ENCODE results near the gene NR2F2. TPM values are rescaled to one million over a fixed set of nuclear protein-coding genes. Genes with fewer than 3 reads are reported as not detected.
A peak's percentile ranks its signal among the peaks of the same experiment; 100 is the strongest.

Gene NR2F2
- total and polyA plus RNA-seq, 9 donors, result 11.3 to 71.4 (median 49.8) TPM

DNA sequence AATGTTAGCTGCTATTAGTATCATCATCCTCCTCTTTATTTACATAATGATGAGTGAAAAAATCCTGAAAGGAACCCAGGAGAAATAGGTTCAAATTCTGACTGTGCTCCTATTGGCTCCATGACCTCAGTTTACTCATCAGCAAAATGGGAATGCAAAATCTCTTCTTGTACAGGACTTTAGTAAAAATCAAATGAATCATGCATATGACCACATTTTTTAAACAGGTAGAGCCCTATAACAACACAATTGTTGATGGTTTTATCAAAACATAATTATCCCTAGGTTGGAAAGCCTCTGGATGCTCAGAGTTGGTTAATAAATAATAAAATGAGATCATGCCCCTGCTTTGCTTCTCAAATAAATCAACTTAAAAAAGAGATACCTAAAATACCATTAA, 16.0 kb upstream of the NR2F2 start:
- Histone ChIP-seq H3K4me3 (ENCODE audit: low read length) (no peak overlapping the region), H3K9me3 (replicated peaks; ENCODE audit: control insufficient read depth, low read depth, low read length) (no peaks in the 10 kb centered on the region), H3K27me3 (ENCODE audit: control insufficient read depth, insufficient read depth, low read length) (peaks cover 3% of the 10 kb centered on the region), H3K36me3 (ENCODE audit: control insufficient read depth, insufficient read depth, low read length) (no peaks in the 10 kb centered on the region), H3K27ac (ENCODE audit: low read length) (no peak overlapping the region), H3K4me1 (ENCODE audit: control insufficient read depth, insufficient read depth, low read length) (no peaks in the 10 kb centered on the region)
- no peak for DNase-seq

DNA sequence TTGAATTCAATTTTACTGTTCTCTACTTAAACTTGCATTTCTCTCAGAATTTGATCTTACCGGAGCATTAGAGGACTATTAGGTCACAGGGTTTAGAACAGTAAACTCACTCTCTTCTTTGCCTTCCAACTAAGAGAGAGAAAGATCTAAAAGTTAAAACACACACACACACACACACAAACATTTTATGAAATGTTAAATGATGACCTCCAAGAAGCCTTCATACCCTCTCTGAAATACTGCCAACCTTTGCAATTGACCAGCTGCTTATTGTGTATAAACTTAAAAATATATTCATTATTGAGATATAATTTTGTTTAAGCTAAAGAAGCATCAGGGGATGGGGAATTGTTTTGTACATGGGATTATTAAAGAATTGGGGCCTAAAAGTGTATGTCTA, 15.5 kb upstream of the NR2F2 start:
- peaks cover 3% of the 10 kb centered on the region for H3K27me3 ChIP-seq (ENCODE audit: control insufficient read depth, insufficient read depth, low read length)
- H3K4me1 ChIP-seq (ENCODE audit: control insufficient read depth, insufficient read depth, low read length), result no peaks in the 10 kb centered on the region
- DNase-seq, result no peak
- H3K36me3 ChIP-seq (ENCODE audit: control insufficient read depth, insufficient read depth, low read length), result no peaks in the 10 kb centered on the region
- H3K9me3 ChIP-seq (replicated peaks; ENCODE audit: control insufficient read depth, low read depth, low read length), result no peaks in the 10 kb centered on the region
- H3K4me3 ChIP-seq (ENCODE audit: low read length), result no peak overlapping the region
- no peak overlapping the region for H3K27ac ChIP-seq (ENCODE audit: low read length)
- no CpG with 5 or more reads among the region's 1 CpG for WGBS (ENCODE audit: insufficient coverage)

DNA sequence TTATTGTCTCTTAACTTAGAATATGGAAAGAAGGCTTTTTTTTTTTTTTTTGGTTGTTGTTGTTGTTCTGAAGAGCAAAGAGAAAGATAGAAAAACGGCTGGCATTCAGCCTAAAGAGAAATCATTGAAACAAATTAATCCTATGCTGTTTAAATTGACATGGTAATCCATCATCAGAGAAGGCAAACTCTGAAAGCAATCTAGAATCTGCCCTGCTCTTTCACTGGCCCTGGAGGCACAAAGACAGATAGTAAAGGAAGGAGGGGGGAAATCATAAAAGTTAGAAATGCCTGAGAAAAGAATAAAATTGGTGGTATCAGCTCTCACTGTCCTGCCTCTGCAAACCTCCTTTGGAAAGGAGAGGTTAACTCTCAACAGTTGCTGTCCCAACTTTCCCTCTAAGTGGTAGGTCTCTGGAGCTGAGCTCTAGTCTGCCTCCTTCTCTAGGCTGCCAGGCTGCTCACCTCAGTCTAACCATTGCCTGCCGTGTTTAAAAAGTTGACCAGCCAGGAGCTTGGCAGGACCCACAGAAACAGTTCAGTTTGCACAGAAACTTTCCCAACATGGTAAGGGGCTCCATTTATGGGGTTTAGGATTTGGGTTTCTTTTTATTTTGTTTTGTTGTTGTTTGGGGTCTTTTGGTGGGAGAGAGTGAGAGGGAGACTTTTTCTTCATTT, 13.4 kb upstream of the NR2F2 start:
- peaks cover 16% of the 10 kb centered on the region for H3K4me1 ChIP-seq (ENCODE audit: control insufficient read depth, insufficient read depth, low read length)
- H3K36me3 ChIP-seq (ENCODE audit: control insufficient read depth, insufficient read depth, low read length), result no peaks in the 10 kb centered on the region
- H3K9me3 ChIP-seq (replicated peaks; ENCODE audit: control insufficient read depth, low read depth, low read length), result no peaks in the 10 kb centered on the region
- DNase-seq, result no peak
- no CpG with 5 or more reads among the region's 2 CpGs for WGBS (ENCODE audit: insufficient coverage)
- H3K27ac ChIP-seq (ENCODE audit: low read length), result no peak overlapping the region
- H3K4me3 ChIP-seq (ENCODE audit: low read length), result no peak overlapping the region
- H3K27me3 ChIP-seq (ENCODE audit: control insufficient read depth, insufficient read depth, low read length), result peaks cover 19% of the 10 kb centered on the region

DNA sequence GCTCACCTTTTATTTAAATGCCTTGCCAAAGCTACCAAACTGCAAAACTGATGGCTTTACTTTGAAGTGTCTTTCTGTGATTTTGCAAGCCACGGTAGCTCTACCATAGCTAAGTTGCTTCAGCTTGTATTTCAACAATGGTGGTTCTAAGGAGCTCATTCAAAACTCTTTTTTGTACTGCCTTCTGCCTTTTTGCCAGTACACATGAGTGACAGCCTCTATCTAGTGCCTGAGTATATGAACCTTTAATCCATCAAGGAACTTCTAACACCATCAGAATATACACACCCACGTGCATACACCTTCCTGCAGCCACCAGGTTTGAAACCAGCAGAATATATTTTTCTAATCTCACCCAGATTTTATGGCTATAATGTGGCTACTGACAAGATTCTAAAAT, 10.4 kb upstream of the NR2F2 start:
- no peak overlapping the region for H3K27ac ChIP-seq (ENCODE audit: low read length)
- H3K36me3 ChIP-seq (ENCODE audit: control insufficient read depth, insufficient read depth, low read length), result no peaks in the 10 kb centered on the region
- H3K4me3 ChIP-seq (ENCODE audit: low read length), result no peak overlapping the region
- no peaks in the 10 kb centered on the region for H3K9me3 ChIP-seq (replicated peaks; ENCODE audit: control insufficient read depth, low read depth, low read length)
- peaks cover 27% of the 10 kb centered on the region for H3K4me1 ChIP-seq (ENCODE audit: control insufficient read depth, insufficient read depth, low read length)
- peaks cover 43% of the 10 kb centered on the region for H3K27me3 ChIP-seq (ENCODE audit: control insufficient read depth, insufficient read depth, low read length)
- WGBS (ENCODE audit: insufficient coverage), result 88% methylated on average over 1 of the region's 2 CpGs
- DNase-seq, result no peak

DNA sequence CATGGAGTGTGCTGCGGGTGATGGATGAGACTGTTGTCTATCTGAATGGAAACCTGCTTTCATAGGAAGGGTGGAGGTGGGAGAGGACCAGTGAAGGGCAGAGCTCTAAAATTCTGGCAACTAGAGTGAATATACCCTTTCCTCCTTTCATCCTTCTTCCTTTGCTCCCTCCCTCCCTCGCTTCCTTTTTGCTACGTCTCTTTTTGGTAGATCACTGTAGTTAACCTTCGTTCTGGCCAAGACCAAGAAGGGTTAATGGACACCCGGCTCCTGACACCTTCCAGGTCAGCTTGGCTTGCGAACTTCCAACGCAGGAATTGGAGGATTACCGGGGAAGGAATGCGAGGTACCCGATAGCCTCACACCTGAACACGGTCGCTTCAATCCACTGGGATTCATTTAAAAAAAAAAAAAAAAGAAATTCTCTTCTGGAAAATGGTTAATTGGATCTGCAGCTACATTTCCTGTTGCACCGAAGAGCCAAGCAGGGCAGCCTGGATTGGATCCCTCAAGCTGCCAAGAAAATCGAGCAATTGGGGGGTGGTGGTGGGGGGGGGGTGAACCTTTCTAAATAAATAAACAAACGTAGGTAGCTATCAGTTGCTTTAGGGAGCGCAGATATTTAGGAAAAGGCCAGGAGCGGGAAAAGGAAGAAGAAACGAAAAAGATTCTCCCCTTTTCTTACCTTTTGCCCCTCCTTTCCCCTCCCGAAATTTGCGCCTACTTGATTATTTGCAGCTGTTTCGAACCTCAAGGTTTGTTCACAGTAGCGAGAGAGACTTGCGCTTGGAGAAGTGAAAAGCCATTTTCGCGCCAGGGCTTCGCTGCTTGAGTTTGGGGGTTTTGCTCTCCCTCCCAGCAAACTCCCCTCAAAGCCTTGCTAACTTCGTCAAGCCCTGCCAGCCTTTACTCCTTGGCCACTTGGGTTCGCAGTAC, 9.5 kb upstream of the NR2F2 start:
- H3K27me3 ChIP-seq (ENCODE audit: control insufficient read depth, insufficient read depth, low read length), result peaks cover 50% of the 10 kb centered on the region
- peak overlapping the region; percentile 78 for H3K27ac ChIP-seq (ENCODE audit: low read length)
- no peaks in the 10 kb centered on the region for H3K9me3 ChIP-seq (replicated peaks; ENCODE audit: control insufficient read depth, low read depth, low read length)
- peak; percentile 76 for DNase-seq
- H3K4me1 ChIP-seq (ENCODE audit: control insufficient read depth, insufficient read depth, low read length), result peaks cover 32% of the 10 kb centered on the region
- H3K36me3 ChIP-seq (ENCODE audit: control insufficient read depth, insufficient read depth, low read length), result no peaks in the 10 kb centered on the region
- 21% methylated on average over 10 of the region's 28 CpGs for WGBS (ENCODE audit: insufficient coverage)
- H3K4me3 ChIP-seq (ENCODE audit: low read length), result peak overlapping the region; percentile 50

DNA sequence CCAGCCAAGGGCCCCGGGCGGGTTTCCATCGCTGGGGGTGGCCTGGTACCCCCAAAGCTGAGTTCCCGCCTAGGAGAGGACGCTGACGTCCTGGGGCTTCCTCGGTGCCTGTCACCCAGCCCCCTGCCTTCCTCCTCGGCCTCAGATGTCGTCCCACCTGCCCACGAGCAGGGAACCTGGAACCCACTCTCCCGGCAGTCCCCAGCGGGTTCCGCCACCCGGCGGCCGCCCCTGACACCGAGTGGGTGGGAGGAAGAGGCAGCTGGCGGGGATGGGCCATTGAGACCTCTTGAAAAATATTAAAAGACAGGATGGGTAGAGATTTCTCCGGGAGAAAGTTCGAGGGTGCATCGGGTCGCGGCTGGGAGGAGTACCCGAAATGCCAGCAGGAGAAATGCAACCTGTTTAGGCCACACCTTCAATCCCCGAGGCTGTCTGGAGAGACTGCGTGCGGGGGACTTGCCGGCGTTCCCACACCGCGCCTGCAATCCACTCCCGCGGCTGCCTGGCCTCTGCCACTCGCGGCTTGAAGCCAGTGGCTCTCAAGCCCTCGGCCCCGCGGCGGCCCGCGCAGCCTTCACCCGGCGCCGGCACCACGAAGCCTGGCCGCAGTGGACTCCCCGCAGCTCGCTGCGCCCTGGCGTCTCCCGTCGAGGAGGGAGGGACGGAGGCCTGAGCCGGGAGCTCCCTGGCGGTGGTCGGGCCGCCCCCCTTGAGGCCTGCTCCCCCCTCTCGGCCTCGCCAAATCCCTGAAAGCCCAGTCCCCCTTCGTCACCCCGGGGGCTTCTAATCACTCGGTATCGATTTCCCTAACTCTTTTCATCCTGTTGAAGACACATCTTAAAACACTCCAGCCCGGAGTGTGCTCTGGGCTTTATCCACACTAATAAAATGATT, 8.6 kb upstream of the NR2F2 start:
- 3% methylated on average over 57 of the region's 64 CpGs for WGBS (ENCODE audit: insufficient coverage)
- H3K27ac ChIP-seq (ENCODE audit: low read length), result peak overlapping the region; percentile 81
- peak overlapping the region; percentile 50 for H3K4me3 ChIP-seq (ENCODE audit: low read length)
- peaks cover 53% of the 10 kb centered on the region for H3K27me3 ChIP-seq (ENCODE audit: control insufficient read depth, insufficient read depth, low read length)
- no peaks in the 10 kb centered on the region for H3K9me3 ChIP-seq (replicated peaks; ENCODE audit: control insufficient read depth, low read depth, low read length)
- no peaks in the 10 kb centered on the region for H3K36me3 ChIP-seq (ENCODE audit: control insufficient read depth, insufficient read depth, low read length)
- DNase-seq, result peak; percentile 55
- H3K4me1 ChIP-seq (ENCODE audit: control insufficient read depth, insufficient read depth, low read length), result peaks cover 32% of the 10 kb centered on the region

DNA sequence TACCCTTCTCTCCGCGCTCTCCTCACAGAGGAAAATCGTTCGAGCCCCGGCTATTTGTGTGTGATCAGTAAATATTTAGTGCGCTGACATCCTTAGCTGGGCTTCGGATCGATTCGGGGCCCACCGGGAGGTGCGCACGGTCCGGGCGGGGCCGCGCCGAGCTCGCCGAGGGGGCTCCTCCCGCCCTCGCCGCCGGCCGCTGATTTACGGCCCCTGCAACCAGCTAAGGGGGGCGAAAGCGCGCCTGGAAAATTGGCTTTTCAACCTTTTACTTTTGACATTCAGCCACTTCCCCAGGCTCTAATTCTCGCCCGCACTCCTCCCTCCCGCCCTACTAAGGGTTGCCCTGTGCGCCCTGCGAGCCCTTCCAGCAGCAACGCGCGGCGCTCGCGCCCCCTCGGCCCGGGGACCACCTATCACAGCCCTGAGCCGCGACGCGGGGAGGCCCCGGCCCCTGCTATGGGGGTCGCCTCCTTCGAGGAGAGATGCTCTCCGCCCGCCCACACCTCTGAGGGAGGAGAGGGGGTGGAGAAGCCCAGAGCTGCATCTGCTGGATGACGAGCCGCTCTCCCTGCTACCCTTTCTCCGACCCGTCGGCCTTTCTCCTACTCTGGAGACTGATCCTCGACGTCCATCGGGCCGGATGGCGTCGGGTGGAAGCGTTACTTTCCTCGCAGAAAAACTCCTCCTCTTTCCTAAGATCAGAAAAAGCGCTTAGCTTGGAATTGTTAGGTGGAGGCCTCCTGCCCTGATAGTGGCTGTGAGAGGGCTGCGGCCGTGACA, 7.8 kb upstream of the NR2F2 start:
- 10% methylated on average over 35 of the region's 66 CpGs for WGBS (ENCODE audit: insufficient coverage)
- Histone ChIP-seq H3K4me3 (ENCODE audit: low read length) (peak overlapping the region; percentile 50), H3K4me1 (ENCODE audit: control insufficient read depth, insufficient read depth, low read length) (peaks cover 34% of the 10 kb centered on the region), H3K27ac (ENCODE audit: low read length) (peak overlapping the region; percentile 81), H3K36me3 (ENCODE audit: control insufficient read depth, insufficient read depth, low read length) (no peaks in the 10 kb centered on the region), H3K27me3 (ENCODE audit: control insufficient read depth, insufficient read depth, low read length) (peaks cover 50% of the 10 kb centered on the region), H3K9me3 (replicated peaks; ENCODE audit: control insufficient read depth, low read depth, low read length) (no peaks in the 10 kb centered on the region)
- DNase-seq, result peak; percentile 70

DNA sequence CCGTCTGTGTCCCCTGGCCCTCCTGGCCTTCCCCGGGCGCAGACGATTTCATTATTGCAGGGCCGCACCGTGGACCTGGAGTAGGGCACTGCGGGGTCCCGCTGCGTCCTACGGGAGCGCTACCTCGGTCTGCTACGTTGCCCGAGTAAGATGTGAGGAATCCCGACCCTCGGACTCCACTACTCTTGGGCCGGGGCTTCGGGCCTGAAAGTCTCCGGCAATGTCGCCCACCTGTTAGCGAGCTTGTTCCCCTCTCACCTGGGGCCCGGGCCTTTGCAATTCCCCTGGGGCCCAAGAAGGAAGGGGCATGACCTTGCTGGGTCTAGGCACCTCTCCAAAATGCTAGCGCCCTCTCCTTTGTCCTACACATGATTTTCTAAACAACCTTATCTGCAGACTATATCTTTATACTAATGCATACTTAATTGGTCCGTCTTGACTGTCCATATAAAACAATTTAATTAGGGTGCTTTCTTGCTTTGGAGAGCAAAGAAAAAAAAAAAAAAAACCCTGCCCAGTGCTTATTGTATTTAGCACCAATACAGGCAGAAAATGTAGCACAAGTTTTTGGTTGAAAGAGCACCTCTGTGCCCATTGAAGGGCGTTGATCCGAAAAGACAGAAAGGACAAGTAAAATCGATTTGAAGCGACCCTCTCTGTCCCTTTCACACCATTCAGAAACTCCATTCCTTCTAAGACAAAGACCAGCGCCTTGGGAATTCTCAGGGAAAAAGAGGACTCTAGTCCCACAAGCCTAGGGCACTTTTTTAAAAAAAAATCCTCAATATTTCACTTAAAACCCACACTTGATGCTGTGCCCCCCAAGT, 7.0 kb upstream of the NR2F2 start:
- H3K9me3 ChIP-seq (replicated peaks; ENCODE audit: control insufficient read depth, low read depth, low read length), result no peaks in the 10 kb centered on the region
- H3K4me3 ChIP-seq (ENCODE audit: low read length), result no peak overlapping the region
- DNase-seq, result peak; percentile 13
- peaks cover 34% of the 10 kb centered on the region for H3K4me1 ChIP-seq (ENCODE audit: control insufficient read depth, insufficient read depth, low read length)
- peaks cover 50% of the 10 kb centered on the region for H3K27me3 ChIP-seq (ENCODE audit: control insufficient read depth, insufficient read depth, low read length)
- 61% methylated on average over 23 of the region's 29 CpGs for WGBS (ENCODE audit: insufficient coverage)
- peak overlapping the region; percentile 81 for H3K27ac ChIP-seq (ENCODE audit: low read length)
- no peaks in the 10 kb centered on the region for H3K36me3 ChIP-seq (ENCODE audit: control insufficient read depth, insufficient read depth, low read length)

Data from muscle of leg (tissue), 11 donors.